HL-60 (cell line): Measurements from ENCODE around the gene TNFRSF8.

Source experiments
- DNase-seq, 2 experiments: peaks; one replicate each; pipeline ENCODE4 v3.0.0-alpha.2; 2010 to 2020; ENCODE audit warnings: low read depth in 1 of 2, low spot score in 1 of 2
- H3K27ac ChIP-seq: fragments of 250-450 bp; sonication (Bioruptor Pico); replicated peaks from 2 replicates; pipeline ENCODE4 v1.5.1; 2020; ENCODE audit warnings: mild to moderate bottlenecking, moderate library complexity
- H3K27me3 ChIP-seq: fragments of 250-450 bp; sonication (Bioruptor Pico); 2 replicates; pipeline ENCODE4 v1.5.1; 2021; ENCODE audit warnings: mild to moderate bottlenecking, moderate library complexity; ENCODE audit not compliant: insufficient read depth, poor library complexity, severe bottlenecking
- H3K4me3 ChIP-seq: replicated peaks from 2 replicates; pipeline ENCODE4 v1.5.1; 2011; ENCODE audit warnings: mild to moderate bottlenecking, control low read depth, low read length; ENCODE audit not compliant: insufficient read depth
- CTCF ChIP-seq: IDR thresholded peaks from one replicate; pipeline ENCODE4 v1.5.1; 2011; ENCODE audit warnings: low read length, control low read depth, inconsistent platforms; ENCODE audit not compliant: insufficient read depth
- GABPA ChIP-seq: IDR thresholded peaks from 2 replicates; pipeline ENCODE4 v1.6.1; 2012; ENCODE audit warnings: low read depth
- POLR2AphosphoS5 ChIP-seq: IDR thresholded peaks from 2 replicates; pipeline ENCODE4 v1.6.1; 2012; ENCODE audit warnings: low read depth
- REST ChIP-seq: IDR thresholded peaks from 2 replicates; pipeline ENCODE4 v1.6.1; 2012; ENCODE audit warnings: low read depth; ENCODE audit not compliant: insufficient replicate concordance
- SPI1 ChIP-seq: IDR thresholded peaks from 2 replicates; pipeline ENCODE4 v1.6.1; 2012; ENCODE audit warnings: low read depth, mild to moderate bottlenecking, borderline replicate concordance

The TNFRSF8 gene

GRCh38 chr1:12060500-12060899 is 2.6 kb upstream of the TNFRSF8 start:
- no peak for DNase-seq

GRCh38 chr1:12064073-12064969 is 1.2 kb downstream of the TNFRSF8 start:
- no peak overlapping the region for H3K4me3 ChIP-seq
- DNase-seq = no peak
- peaks cover 15% of the 10 kb centered on the region for H3K27me3 ChIP-seq
- TF ChIP-seq REST (no peak), CTCF (no peak), SPI1 (0 out of 2 replicates have a peak, but pooled peaks have one; percentile 0), GABPA (no peak)
- no peak overlapping the region for H3K27ac ChIP-seq

More at GRCh38 chr1:12060500-12060899, 2.6 kb upstream of the TNFRSF8 start:
- H3K27ac ChIP-seq = no peak overlapping the region
- H3K27me3 ChIP-seq = peaks cover 15% of the 10 kb centered on the region
- TF ChIP-seq SPI1 (no peak), POLR2AphosphoS5 (no peak), GABPA (no peak), REST (no peak), CTCF (no peak)
- H3K4me3 ChIP-seq = no peak overlapping the region

GRCh38 chr1:12065872-12066271 is 2.8 kb downstream of the TNFRSF8 start:
- no peak for DNase-seq
- TF ChIP-seq GABPA = no peak
- no peak for TF ChIP-seq POLR2AphosphoS5
- TF ChIP-seq REST = no peak
- no peak for TF ChIP-seq CTCF
- no peak for TF ChIP-seq SPI1
- Histone ChIP-seq H3K27me3 (peaks cover 15% of the 10 kb centered on the region), H3K4me3 (no peak overlapping the region), H3K27ac (no peak overlapping the region)
